ENCODE results near the gene TPP1. TPM values are rescaled to one million over a fixed set of nuclear protein-coding genes. Genes with fewer than 3 reads are reported as not detected.
A peak's percentile ranks its signal among the peaks of the same experiment; 100 is the strongest.

Gene TPP1
- total RNA-seq, 6 experiments from 2014 or later: 62.5 to 159 (median 81.0) TPM

DNA sequence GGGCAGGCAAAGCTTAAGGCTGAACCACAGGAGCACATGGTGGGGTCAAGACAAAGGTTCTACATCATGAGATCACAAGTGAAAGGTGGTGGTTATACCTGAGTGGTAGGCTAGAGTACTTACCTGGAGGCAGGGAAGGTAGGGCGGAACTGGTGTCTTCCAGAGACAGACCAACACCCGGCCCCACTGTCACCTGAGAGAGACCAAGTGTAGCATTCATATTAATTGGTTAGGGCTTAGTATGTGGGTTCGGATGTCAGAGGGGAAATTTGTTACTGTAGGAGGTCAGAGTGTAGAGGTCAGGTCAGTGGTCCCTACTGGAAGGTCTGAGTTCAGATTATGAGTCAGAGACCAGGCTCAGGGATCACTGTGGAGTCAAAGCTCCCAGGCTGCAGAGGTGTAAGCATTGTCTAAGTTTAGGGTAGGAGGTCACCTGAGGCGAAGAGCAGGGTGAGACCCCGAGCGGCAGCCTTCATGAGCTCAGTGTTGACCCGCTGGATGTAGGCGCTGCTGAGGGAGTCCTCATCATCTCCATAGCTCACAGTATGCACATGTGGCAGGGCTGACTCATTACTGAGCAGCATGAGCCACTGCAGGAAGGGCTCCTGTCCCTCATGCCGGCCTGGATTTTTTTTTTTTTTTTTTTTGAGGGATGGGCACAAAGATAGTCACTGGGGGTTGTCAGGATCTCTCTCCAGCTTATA, 3.2 kb downstream of the TPP1 start:
- Histone ChIP-seq H3K27me3 (no peaks in the 10 kb centered on the region), H3K9me3 (no peaks in the 10 kb centered on the region), H3K4me3 (no peak overlapping the region), H3K27ac (no peak overlapping the region), H3K4me1 (peaks cover 0 to 15% (median 2%) of the 10 kb centered on the region in 4 donors), H3K36me3 (peaks cover 0 to 18% (median 3%) of the 10 kb centered on the region in 4 donors)
- WGBS (ENCODE audit: insufficient coverage, low coverage, low lambda C conversion rate, missing lambda C conversion rate): 90% methylated on average over 2 of the region's 9 CpGs
- no peak for TF ChIP-seq CTCF (IDR thresholded peaks at IDR 0.05)
- TF ChIP-seq POLR2A (IDR thresholded peaks at IDR 0.05): no peak
- DNase-seq (no peak), ATAC-seq (no peak)
- intact Hi-C loops (cut with DNase I): no loop called here

DNA sequence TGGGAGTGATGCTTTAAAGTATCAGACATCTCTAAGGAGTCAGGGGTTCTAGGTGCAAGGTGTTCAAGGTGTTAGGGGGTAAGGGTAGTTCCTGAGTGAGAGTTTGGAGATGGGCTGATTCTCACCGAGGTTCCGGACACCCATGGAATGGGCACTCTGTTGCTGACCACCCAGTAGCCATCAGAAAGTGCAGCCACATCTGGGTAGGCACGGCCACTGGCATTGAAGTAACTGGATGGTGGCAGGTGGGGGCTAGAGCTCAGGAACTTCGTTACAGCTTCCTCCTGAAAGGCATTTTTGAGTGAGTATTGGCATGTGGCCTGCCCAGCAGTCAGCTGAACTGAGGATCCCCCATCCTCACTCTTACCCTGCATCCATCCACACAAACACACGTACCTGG, 4.2 kb downstream of the TPP1 start:
- H3K36me3 ChIP-seq: peaks cover under 1 to 25% (median 9%) of the 10 kb centered on the region in 4 donors
- H3K9me3 ChIP-seq: no peaks in the 10 kb centered on the region
- TF ChIP-seq POLR2A (IDR thresholded peaks at IDR 0.05) (no peak), CTCF (IDR thresholded peaks at IDR 0.05) (no peak)
- DNase-seq: no peak
- H3K4me1 ChIP-seq: peaks cover 0 to 17% (median 2%) of the 10 kb centered on the region in 4 donors
- H3K4me3 ChIP-seq: no peak overlapping the region
- ATAC-seq: no peak
- no peak overlapping the region for H3K27ac ChIP-seq
- no peaks in the 10 kb centered on the region for H3K27me3 ChIP-seq
- WGBS (ENCODE audit: insufficient coverage, low coverage, low lambda C conversion rate, missing lambda C conversion rate): 85% methylated on average over 2 of the region's 5 CpGs
- intact Hi-C loops (cut with DNase I): no loop called here

DNA sequence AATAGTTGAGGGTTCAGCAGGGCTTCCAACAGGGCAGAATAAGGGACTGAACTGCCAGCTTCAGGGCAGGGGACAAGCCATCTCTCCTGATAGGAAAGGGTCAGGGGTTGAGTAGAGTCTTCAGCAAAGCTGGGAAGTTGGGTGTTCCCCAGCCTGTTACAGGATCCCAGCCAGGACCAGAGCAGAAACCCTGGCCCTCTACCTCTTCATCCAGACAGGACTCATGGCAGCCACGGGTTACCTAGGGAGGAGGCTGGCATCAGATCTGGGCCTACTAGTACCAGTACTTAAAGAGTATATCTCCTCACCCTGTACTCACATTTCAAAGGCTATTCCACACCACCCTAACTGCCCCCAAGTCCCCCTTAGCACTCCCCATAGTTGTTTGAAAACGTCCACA, 4.8 kb downstream of the TPP1 start:
- ATAC-seq (no peak), DNase-seq (no peak)
- no peaks in the 10 kb centered on the region for H3K9me3 ChIP-seq
- TF ChIP-seq CTCF (IDR thresholded peaks at IDR 0.05): no peak
- TF ChIP-seq POLR2A (IDR thresholded peaks at IDR 0.05): no peak
- no peak overlapping the region for H3K4me3 ChIP-seq
- WGBS (ENCODE audit: insufficient coverage, low coverage, low lambda C conversion rate, missing lambda C conversion rate): 63% methylated on average over 1 of the region's 2 CpGs
- intact Hi-C loops (cut with DNase I): no loop called here
- H3K27ac ChIP-seq: no peak overlapping the region
- H3K27me3 ChIP-seq: no peaks in the 10 kb centered on the region
- peaks cover 4 to 31% (median 13%) of the 10 kb centered on the region in 4 donors for H3K36me3 ChIP-seq
- H3K4me1 ChIP-seq: peaks cover 0 to 17% (median 2%) of the 10 kb centered on the region in 4 donors

DNA sequence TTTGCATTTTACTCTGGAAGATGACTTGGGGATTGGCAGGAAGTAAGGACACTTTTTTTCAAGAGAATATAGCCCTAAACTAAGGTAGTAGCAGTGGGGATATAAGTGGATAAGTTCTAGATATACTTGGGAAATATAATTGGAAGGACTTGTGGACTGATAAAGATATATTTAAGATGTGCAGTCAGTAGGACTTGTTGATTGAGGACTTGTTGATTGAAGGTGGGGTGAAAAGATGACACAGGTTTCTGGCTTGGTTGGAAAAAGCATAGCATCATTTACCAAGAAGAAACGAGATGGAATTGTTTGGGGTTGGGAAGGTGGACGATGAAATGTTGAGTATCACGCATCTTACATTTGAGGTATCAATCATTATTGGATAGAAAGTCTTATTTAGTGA, 5.7 kb downstream of the TPP1 start:
- DNase-seq: no peak
- WGBS (ENCODE audit: insufficient coverage, low coverage, low lambda C conversion rate, missing lambda C conversion rate): 97% methylated on average over 3 of the region's 3 CpGs
- H3K27me3 ChIP-seq: no peaks in the 10 kb centered on the region
- H3K36me3 ChIP-seq: peaks cover 8 to 41% (median 21%) of the 10 kb centered on the region in 4 donors
- peak overlapping the region in 2 of 3 donors; percentile 94 to 95 for H3K27ac ChIP-seq
- intact Hi-C loops (cut with DNase I): no loop called here
- H3K4me1 ChIP-seq: peaks cover 0 to 16% (median 2%) of the 10 kb centered on the region in 4 donors
- TF ChIP-seq CTCF (IDR thresholded peaks at IDR 0.05): no peak
- TF ChIP-seq POLR2A (IDR thresholded peaks at IDR 0.05): no peak
- no peak for ATAC-seq
- no peak overlapping the region for H3K4me3 ChIP-seq
- no peaks in the 10 kb centered on the region for H3K9me3 ChIP-seq
